Mucosa of stomach (tissue), 1 donor: ENCODE data around the gene YY1AP1.
"Not testable (repeated sequence)": the region's sequence is repeated elsewhere in the genome, so short reads cannot be mapped to it uniquely, and the experiment has no call there.

Experiments
- H3K27me3 ChIP-seq: one replicate; pipeline ENCODE4 v1.7.0; 2013; ENCODE audit warnings: mild to moderate bottlenecking, low read length; ENCODE audit not compliant: control insufficient read depth, insufficient read depth
- H3K36me3 ChIP-seq: one replicate; pipeline ENCODE4 v1.7.0; 2013; ENCODE audit warnings: low read length; ENCODE audit not compliant: control insufficient read depth, insufficient read depth
- H3K4me1 ChIP-seq: one replicate; pipeline ENCODE4 v1.7.0; 2013; ENCODE audit warnings: mild to moderate bottlenecking, low read length; ENCODE audit not compliant: control insufficient read depth, insufficient read depth
- H3K4me3 ChIP-seq: one replicate; pipeline ENCODE4 v1.7.0; 2013; ENCODE audit warnings: low read length
- H3K9ac ChIP-seq: one replicate; pipeline ENCODE4 v1.7.0; 2013; ENCODE audit warnings: mild to moderate bottlenecking, low read length, moderate library complexity
- H3K9me3 ChIP-seq: one replicate; pipeline ENCODE4 v1.7.0; 2013; ENCODE audit warnings: mild to moderate bottlenecking, low read length, moderate library complexity; ENCODE audit not compliant: control insufficient read depth
- donor health status: Pancreatic carcinoma.

Gene YY1AP1

GRCh38 chr1:155709391-155709790, 20.8 kb upstream of the YY1AP1 start:
- Histone ChIP-seq H3K9me3 (no peaks in the 10 kb centered on the region), H3K27me3 (no peaks in the 10 kb centered on the region), H3K9ac (no peak overlapping the region), H3K4me1 (peaks cover 4% of the 10 kb centered on the region), H3K4me3 (no peak overlapping the region), H3K36me3 (no peaks in the 10 kb centered on the region)

GRCh38 chr1:155706139-155706538, 17.6 kb upstream of the YY1AP1 start:
- H3K4me3 ChIP-seq, result no peak overlapping the region
- H3K27me3 ChIP-seq, result no peaks in the 10 kb centered on the region
- H3K36me3 ChIP-seq, result no peaks in the 10 kb centered on the region
- no peak overlapping the region for H3K9ac ChIP-seq
- no peaks in the 10 kb centered on the region for H3K4me1 ChIP-seq
- H3K9me3 ChIP-seq, result no peaks in the 10 kb centered on the region

GRCh38 chr1:155704414-155704813, 15.8 kb upstream of the YY1AP1 start:
- not testable (repeated sequence) for H3K27me3 ChIP-seq

GRCh38 chr1:155703216-155703615, 14.6 kb upstream of the YY1AP1 start:
- Histone ChIP-seq H3K36me3 (no peaks in the 10 kb centered on the region), H3K27me3 (no peaks in the 10 kb centered on the region), H3K9ac (no peak overlapping the region), H3K9me3 (no peaks in the 10 kb centered on the region), H3K4me1 (no peaks in the 10 kb centered on the region), H3K4me3 (no peak overlapping the region)

More at GRCh38 chr1:155704414-155704813, 15.8 kb upstream of the YY1AP1 start:
- not testable (repeated sequence) for H3K36me3 ChIP-seq, H3K4me3 ChIP-seq, H3K9me3 ChIP-seq, H3K4me1 ChIP-seq, H3K9ac ChIP-seq

- not testable (repeated sequence) for H3K4me1 ChIP-seq, H3K9me3 ChIP-seq, H3K4me3 ChIP-seq, H3K9ac ChIP-seq, H3K27me3 ChIP-seq, H3K36me3 ChIP-seq
These were observed 13.1 kb upstream of the YY1AP1 start for GRCh38 chr1:155701675-155702074.

- not testable (repeated sequence) for H3K9ac ChIP-seq, H3K9me3 ChIP-seq, H3K27me3 ChIP-seq, H3K4me1 ChIP-seq, H3K4me3 ChIP-seq, H3K36me3 ChIP-seq
These were observed 10.5 kb upstream of the YY1AP1 start for GRCh38 chr1:155699062-155699461.

- Histone ChIP-seq H3K4me3 (no peak overlapping the region), H3K9me3 (no peaks in the 10 kb centered on the region), H3K4me1 (no peaks in the 10 kb centered on the region), H3K36me3 (no peaks in the 10 kb centered on the region), H3K9ac (no peak overlapping the region), H3K27me3 (no peaks in the 10 kb centered on the region)
These were observed 9.9 kb upstream of the YY1AP1 start for GRCh38 chr1:155698382-155699038.

GRCh38 chr1:155697616-155698015, 9.0 kb upstream of the YY1AP1 start:
- not testable (repeated sequence) for H3K4me1 ChIP-seq, H3K36me3 ChIP-seq, H3K9ac ChIP-seq, H3K27me3 ChIP-seq, H3K9me3 ChIP-seq, H3K4me3 ChIP-seq

- no peaks in the 10 kb centered on the region for H3K36me3 ChIP-seq
- no peaks in the 10 kb centered on the region for H3K27me3 ChIP-seq
- H3K9me3 ChIP-seq, result no peaks in the 10 kb centered on the region
- H3K4me1 ChIP-seq, result no peaks in the 10 kb centered on the region
- no peak overlapping the region for H3K9ac ChIP-seq
- H3K4me3 ChIP-seq, result no peak overlapping the region
These were observed 8.5 kb upstream of the YY1AP1 start for GRCh38 chr1:155697046-155697445.

GRCh38 chr1:155696524-155696923, 8.0 kb upstream of the YY1AP1 start:
- H3K4me3 ChIP-seq, result no peak overlapping the region
- H3K27me3 ChIP-seq, result no peaks in the 10 kb centered on the region
- no peaks in the 10 kb centered on the region for H3K4me1 ChIP-seq
- H3K9ac ChIP-seq, result no peak overlapping the region
- no peaks in the 10 kb centered on the region for H3K36me3 ChIP-seq
- no peaks in the 10 kb centered on the region for H3K9me3 ChIP-seq

- no peak overlapping the region for H3K4me3 ChIP-seq
These were observed 7.0 kb upstream of the YY1AP1 start for GRCh38 chr1:155695608-155696007.

GRCh38 chr1:155695072-155695471, 6.5 kb upstream of the YY1AP1 start:
- H3K9me3 ChIP-seq, result no peaks in the 10 kb centered on the region
- H3K4me3 ChIP-seq, result no peak overlapping the region
- no peaks in the 10 kb centered on the region for H3K36me3 ChIP-seq
- no peak overlapping the region for H3K9ac ChIP-seq
- H3K27me3 ChIP-seq, result no peaks in the 10 kb centered on the region
- peaks cover 7% of the 10 kb centered on the region for H3K4me1 ChIP-seq

More at GRCh38 chr1:155695608-155696007, 7.0 kb upstream of the YY1AP1 start:
- Histone ChIP-seq H3K36me3 (no peaks in the 10 kb centered on the region), H3K9ac (no peak overlapping the region), H3K4me1 (peaks cover 2% of the 10 kb centered on the region), H3K9me3 (no peaks in the 10 kb centered on the region), H3K27me3 (no peaks in the 10 kb centered on the region)

GRCh38 chr1:155694167-155694566, 5.6 kb upstream of the YY1AP1 start:
- peaks cover 9% of the 10 kb centered on the region for H3K4me1 ChIP-seq
- H3K27me3 ChIP-seq, result no peaks in the 10 kb centered on the region
- H3K9ac ChIP-seq, result no peak overlapping the region

More at GRCh38 chr1:155694167-155694566, 5.6 kb upstream of the YY1AP1 start:
- Histone ChIP-seq H3K36me3 (no peaks in the 10 kb centered on the region), H3K4me3 (no peak overlapping the region), H3K9me3 (no peaks in the 10 kb centered on the region)
